Breast epithelium (tissue), 4 donors: ENCODE data around the gene CDH8. TPM values are rescaled to one million over a fixed set of nuclear protein-coding genes. Genes with fewer than 3 reads are reported as not detected.

Experiments used
- DNase-seq, 2 donors: peaks; one replicate each; pipeline ENCODE4 v3.0.0-alpha.2; 2019; ENCODE audit warnings: low spot score in 2 of 2
- H3K27ac ChIP-seq, 2 donors: fragments of 200-600 bp; sonication (generic) in 1 of 2; one replicate each; pipeline ENCODE4 v1.5.1; 2016 to 2019; ENCODE audit warnings: mild to moderate bottlenecking in 1 of 2
- H3K27me3 ChIP-seq, 2 donors: fragments of 200-600 bp; sonication (generic) in 1 of 2; one replicate each; pipeline versions ENCODE4 v1.5.1 to v1.6.0; 2017 to 2019; ENCODE audit warnings: control low read depth in 1 of 2, mild to moderate bottlenecking in 1 of 2
- H3K36me3 ChIP-seq: fragments of 200-600 bp; one replicate; pipeline ENCODE4 v1.5.1; 2019
- H3K4me1 ChIP-seq, 2 donors: fragments of 200-600 bp; sonication (generic); one replicate each; pipeline ENCODE4 v1.5.1; 2016 to 2019; ENCODE audit warnings: control low read depth in 1 of 2
- H3K4me3 ChIP-seq, 3 donors: fragments of 200-600 bp; sonication (generic); 1 replicate in 2 of 3; 2 replicates in 1 of 3; pipeline ENCODE4 v1.5.1; 2016 to 2019; ENCODE audit warnings: mild to moderate bottlenecking in 3 of 3, moderate library complexity in 2 of 3
- H3K9me3 ChIP-seq, 2 donors: fragments of 200-600 bp; sonication (generic) in 1 of 2; one replicate each; pipeline ENCODE4 v1.5.1; 2016 to 2019; ENCODE audit warnings: control low read depth in 1 of 2
- POLR2A ChIP-seq: fragments of 450-650 bp; IDR thresholded peaks from one replicate; pipeline ENCODE4 v1.6.1; 2016; ENCODE audit warnings: antibody characterized with exemption, mild to moderate bottlenecking, moderate library complexity
- POLR2AphosphoS5 ChIP-seq, 3 donors: sonication (generic); formaldehyde crosslinking; IDR thresholded peaks; one replicate each; pipeline ENCODE4 v1.6.1; 2017; ENCODE audit warnings: antibody characterized with exemption in 3 of 3
- intact Hi-C: fragments of 100-400 bp; cut with DNase I; formaldehyde crosslinking; loops from one replicate; pipeline ENCODE4 v1.15.1; 2023; ENCODE audit warnings: low total_unique reads
- total RNA-seq, 3 donors: library from RNA; depleted of rRNA; stranded (reverse); fragments of >200 nt; gene quantifications; one replicate each; pipeline ENCODE4 v1.1.0, GENCODE V29; 2016
- TF ChIP-seq, protein P1 (sequence below), 3 donors: fragments of 450-650 bp; IDR thresholded peaks; one replicate each; pipeline ENCODE4 v1.5.1; 2016 to 2017; ENCODE audit warnings: antibody characterized with exemption in 3 of 3, mild to moderate bottlenecking in 3 of 3, moderate library complexity in 3 of 3

CDH8 gene
- total RNA-seq, 3 donors from 2014 or later = under 0.01 to 0.15 TPM; not detected in 1

DNA sequence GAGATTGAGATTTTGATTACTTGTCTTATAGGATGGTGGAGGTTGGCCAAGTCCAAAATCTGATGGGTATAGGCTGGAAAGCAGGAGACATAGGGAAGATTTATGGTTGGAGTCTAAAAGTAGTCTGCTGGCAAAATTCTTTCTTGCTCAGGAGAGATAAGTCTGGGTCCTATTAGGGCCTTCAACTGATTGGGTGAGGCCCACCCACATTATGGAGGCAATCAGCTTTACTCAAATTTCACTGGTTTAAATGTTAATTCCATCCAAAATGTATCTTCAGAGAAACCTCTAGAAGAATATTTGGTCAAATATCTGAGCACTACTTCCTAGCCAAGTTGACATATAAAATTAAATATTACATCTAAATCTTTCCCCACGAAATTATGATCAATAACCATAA is 31.7 kb upstream of the CDH8 start:
- no peaks in the 10 kb centered on the region for H3K36me3 ChIP-seq
- TF ChIP-seq POLR2A (no peak), POLR2AphosphoS5 (IDR thresholded peaks at IDR 0.05) (no peak)
- TF ChIP-seq, protein P1, sequence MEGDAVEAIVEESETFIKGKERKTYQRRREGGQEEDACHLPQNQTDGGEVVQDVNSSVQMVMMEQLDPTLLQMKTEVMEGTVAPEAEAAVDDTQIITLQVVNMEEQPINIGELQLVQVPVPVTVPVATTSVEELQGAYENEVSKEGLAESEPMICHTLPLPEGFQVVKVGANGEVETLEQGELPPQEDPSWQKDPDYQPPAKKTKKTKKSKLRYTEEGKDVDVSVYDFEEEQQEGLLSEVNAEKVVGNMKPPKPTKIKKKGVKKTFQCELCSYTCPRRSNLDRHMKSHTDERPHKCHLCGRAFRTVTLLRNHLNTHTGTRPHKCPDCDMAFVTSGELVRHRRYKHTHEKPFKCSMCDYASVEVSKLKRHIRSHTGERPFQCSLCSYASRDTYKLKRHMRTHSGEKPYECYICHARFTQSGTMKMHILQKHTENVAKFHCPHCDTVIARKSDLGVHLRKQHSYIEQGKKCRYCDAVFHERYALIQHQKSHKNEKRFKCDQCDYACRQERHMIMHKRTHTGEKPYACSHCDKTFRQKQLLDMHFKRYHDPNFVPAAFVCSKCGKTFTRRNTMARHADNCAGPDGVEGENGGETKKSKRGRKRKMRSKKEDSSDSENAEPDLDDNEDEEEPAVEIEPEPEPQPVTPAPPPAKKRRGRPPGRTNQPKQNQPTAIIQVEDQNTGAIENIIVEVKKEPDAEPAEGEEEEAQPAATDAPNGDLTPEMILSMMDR (IDR thresholded peaks at IDR 0.05) = no peak
- intact Hi-C loops = no loop called here
- no peak overlapping the region for H3K27ac ChIP-seq
- H3K4me3 ChIP-seq = no peak overlapping the region
- DNase-seq = no peak
- no peaks in the 10 kb centered on the region for H3K9me3 ChIP-seq
- H3K4me1 ChIP-seq = no peaks in the 10 kb centered on the region
- H3K27me3 ChIP-seq = no peaks in the 10 kb centered on the region

DNA sequence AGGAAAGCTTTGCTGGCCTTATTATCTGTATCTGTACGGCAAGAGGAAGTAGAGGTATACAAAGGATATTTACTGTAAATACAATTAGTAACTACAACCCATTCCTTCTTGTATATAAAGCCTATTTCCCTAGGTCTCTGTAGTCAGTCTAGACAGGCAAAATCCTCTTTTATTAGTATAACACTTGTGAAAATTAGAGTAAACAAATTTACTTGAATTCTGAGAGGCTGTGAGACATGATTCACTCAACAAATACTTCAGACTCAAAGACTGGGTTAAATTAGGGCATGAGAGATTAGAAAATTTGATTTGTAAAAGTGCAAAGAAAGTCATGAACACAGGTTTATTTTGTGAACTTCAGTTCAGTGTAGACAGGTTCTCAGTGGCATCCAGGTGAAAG is 30.9 kb upstream of the CDH8 start:
- H3K27me3 ChIP-seq = no peaks in the 10 kb centered on the region
- no peaks in the 10 kb centered on the region for H3K9me3 ChIP-seq
- H3K27ac ChIP-seq = no peak overlapping the region
- DNase-seq = no peak
- TF ChIP-seq POLR2A (no peak), POLR2AphosphoS5 (IDR thresholded peaks at IDR 0.05) (no peak)
- TF ChIP-seq, protein P1 (IDR thresholded peaks at IDR 0.05) = no peak
- H3K36me3 ChIP-seq = no peaks in the 10 kb centered on the region
- H3K4me1 ChIP-seq = no peaks in the 10 kb centered on the region
- intact Hi-C loops = no loop called here
- H3K4me3 ChIP-seq = no peak overlapping the region

DNA sequence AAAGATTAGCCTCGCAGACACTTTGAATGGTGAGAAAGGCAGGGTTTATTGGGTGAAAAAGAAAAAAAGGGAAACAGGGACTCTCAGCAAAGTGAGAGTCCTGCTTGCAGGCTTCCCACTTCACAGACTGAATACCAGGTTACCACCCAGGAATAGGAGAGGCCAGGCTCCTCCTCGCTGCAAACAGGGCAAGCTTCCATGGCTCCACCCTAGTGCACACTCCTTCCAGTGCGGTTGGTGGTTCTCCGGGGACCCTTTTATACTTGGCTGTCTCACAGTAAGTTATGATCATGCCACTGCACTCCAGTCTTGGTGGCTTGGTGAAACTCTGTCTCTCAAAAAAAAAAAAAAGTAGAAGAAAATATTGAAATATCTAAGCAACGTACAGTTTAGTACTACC is 30.5 kb upstream of the CDH8 start:
- H3K27me3 ChIP-seq = no peaks in the 10 kb centered on the region
- TF ChIP-seq POLR2A (no peak), POLR2AphosphoS5 (IDR thresholded peaks at IDR 0.05) (no peak)
- TF ChIP-seq, protein P1 (IDR thresholded peaks at IDR 0.05) = no peak
- H3K27ac ChIP-seq = no peak overlapping the region
- H3K4me1 ChIP-seq = no peaks in the 10 kb centered on the region
- intact Hi-C loops = no loop called here
- no peak overlapping the region for H3K4me3 ChIP-seq
- no peaks in the 10 kb centered on the region for H3K9me3 ChIP-seq
- no peak for DNase-seq
- no peaks in the 10 kb centered on the region for H3K36me3 ChIP-seq

DNA sequence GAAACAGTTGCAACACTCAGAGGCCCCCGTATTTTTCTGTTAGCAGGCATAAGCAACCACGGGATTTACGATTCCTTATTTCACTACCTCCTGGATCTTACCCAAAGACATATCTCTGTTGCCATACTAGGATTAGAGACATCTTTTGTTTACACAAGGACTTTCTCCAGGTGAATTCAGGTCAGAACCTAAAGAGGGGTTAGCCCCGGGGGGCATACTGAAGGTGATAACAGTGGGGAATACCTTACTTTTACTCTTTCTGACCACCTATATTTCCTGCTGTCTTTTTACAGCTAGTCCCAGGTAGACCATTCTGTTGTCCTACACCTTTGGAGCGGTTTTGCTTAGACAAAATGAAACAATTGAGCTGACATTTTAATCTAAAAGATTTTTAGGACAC is 27.9 kb upstream of the CDH8 start:
- H3K4me3 ChIP-seq = no peak overlapping the region

DNA sequence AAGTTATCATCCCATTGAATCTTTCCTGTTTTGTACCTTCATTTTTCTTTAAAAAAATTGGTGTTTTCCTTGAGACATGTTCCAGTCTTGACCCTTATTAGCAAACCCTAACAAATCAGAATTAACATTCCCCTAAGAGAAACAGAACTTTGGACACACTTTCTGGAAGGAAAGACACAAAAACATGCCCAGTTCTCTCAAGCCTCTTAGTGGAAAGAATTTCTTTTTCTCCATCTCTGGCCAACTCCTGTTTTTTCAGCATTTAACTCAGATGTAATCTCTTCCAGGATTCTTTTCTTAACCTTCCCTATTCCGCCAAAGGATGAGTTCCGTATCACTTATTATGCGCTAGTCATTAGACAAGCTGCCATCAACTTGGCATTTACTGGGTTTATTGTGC is 23.9 kb upstream of the CDH8 start:
- TF ChIP-seq POLR2A = no peak
- no peak for TF ChIP-seq POLR2AphosphoS5 (IDR thresholded peaks at IDR 0.05)
- TF ChIP-seq, protein P1 (IDR thresholded peaks at IDR 0.05) = no peak
- DNase-seq = no peak
- intact Hi-C loops = no loop called here
- Histone ChIP-seq H3K4me1 (no peaks in the 10 kb centered on the region), H3K36me3 (no peaks in the 10 kb centered on the region), H3K27me3 (no peaks in the 10 kb centered on the region), H3K9me3 (no peaks in the 10 kb centered on the region), H3K4me3 (no peak overlapping the region), H3K27ac (no peak overlapping the region)

More for the DNA sequence above, 27.9 kb upstream of the CDH8 start:
- no peak overlapping the region for H3K27ac ChIP-seq
- intact Hi-C loops = no loop called here
- no peaks in the 10 kb centered on the region for H3K36me3 ChIP-seq
- H3K4me1 ChIP-seq = no peaks in the 10 kb centered on the region
- H3K9me3 ChIP-seq = no peaks in the 10 kb centered on the region
- TF ChIP-seq POLR2AphosphoS5 (IDR thresholded peaks at IDR 0.05) (no peak), POLR2A (no peak)
- TF ChIP-seq, protein P1 (IDR thresholded peaks at IDR 0.05) = no peak
- DNase-seq = no peak
- no peaks in the 10 kb centered on the region for H3K27me3 ChIP-seq
